NCI-H1930 (cell line): ENCODE results near the gene SMYD3.

Experiments
- DNase-seq, 2 experiments: peaks; one replicate each; lab custom pipeline; 2025; lab: John Stamatoyannopoulos, UW

The SMYD3 gene

GRCh38 chr1:246470585-246470984 lies 36.5 kb downstream of the SMYD3 start:
- DNase-seq = no peak

- DNase-seq = no peak
These were observed 44.1 kb downstream of the SMYD3 start for GRCh38 chr1:246462986-246463385.

- no peak for DNase-seq
These were observed 46.7 kb downstream of the SMYD3 start for GRCh38 chr1:246460406-246460805.

GRCh38 chr1:246459221-246459620 lies 47.9 kb downstream of the SMYD3 start:
- no peak for DNase-seq

- DNase-seq = no peak
These were observed 51.6 kb downstream of the SMYD3 start for GRCh38 chr1:246455476-246455875.

GRCh38 chr1:246454655-246455054 lies 52.4 kb downstream of the SMYD3 start:
- DNase-seq = no peak

GRCh38 chr1:246450611-246451251 lies 56.3 kb downstream of the SMYD3 start:
- DNase-seq = peak in 1 of 2 experiments; percentile 8

- DNase-seq = no peak
These were observed 58.7 kb downstream of the SMYD3 start for GRCh38 chr1:246448373-246448772.

GRCh38 chr1:246447501-246447900 lies 59.6 kb downstream of the SMYD3 start:
- no peak for DNase-seq

GRCh38 chr1:246445503-246445902 lies 61.6 kb downstream of the SMYD3 start:
- DNase-seq = no peak

GRCh38 chr1:246444617-246445016 lies 62.5 kb downstream of the SMYD3 start:
- no peak for DNase-seq

- no peak for DNase-seq
These were observed 69.1 kb downstream of the SMYD3 start for GRCh38 chr1:246437961-246438360.

GRCh38 chr1:246435421-246436041 lies 71.5 kb downstream of the SMYD3 start:
- no peak for DNase-seq

GRCh38 chr1:246434335-246434734 lies 72.7 kb downstream of the SMYD3 start:
- DNase-seq = no peak

- DNase-seq = no peak
These were observed 78.4 kb downstream of the SMYD3 start for GRCh38 chr1:246428542-246429308.

GRCh38 chr1:246427611-246428010 lies 79.5 kb downstream of the SMYD3 start:
- no peak for DNase-seq

- no peak for DNase-seq
These were observed 81.2 kb downstream of the SMYD3 start for GRCh38 chr1:246425895-246426294.

GRCh38 chr1:246425139-246425794 lies 81.8 kb downstream of the SMYD3 start:
- DNase-seq = no peak

- DNase-seq = no peak
These were observed 86.8 kb downstream of the SMYD3 start for GRCh38 chr1:246420300-246420699.

GRCh38 chr1:246418565-246419312 lies 88.3 kb downstream of the SMYD3 start:
- no peak for DNase-seq

- DNase-seq = no peak
These were observed 89.1 kb downstream of the SMYD3 start for GRCh38 chr1:246417813-246418564.
